Measurements from ENCODE around the gene LIN37. TPM values are rescaled to one million over a fixed set of nuclear protein-coding genes. Genes with fewer than 3 reads are reported as not detected.

The LIN37 gene, protein sequence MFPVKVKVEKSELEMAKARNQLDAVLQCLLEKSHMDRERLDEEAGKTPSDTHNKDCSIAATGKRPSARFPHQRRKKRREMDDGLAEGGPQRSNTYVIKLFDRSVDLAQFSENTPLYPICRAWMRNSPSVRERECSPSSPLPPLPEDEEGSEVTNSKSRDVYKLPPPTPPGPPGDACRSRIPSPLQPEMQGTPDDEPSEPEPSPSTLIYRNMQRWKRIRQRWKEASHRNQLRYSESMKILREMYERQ
- total RNA-seq (2022) (12.4 and 15.9 TPM in 2 replicates), Bru-seq, nascent RNA (percentile 58 among the genes with signal in this experiment), BruChase-seq, experiment 1, labeled RNA remaining after a 6-hour chase (percentile 75 among the genes with signal in this experiment), BruChase-seq, experiment 2, labeled RNA remaining after a 2-hour chase (percentile 76 among the genes with signal in this experiment)
- long read RNA-seq, transcript LIN37-201 (9 exons, 1,150 nt), result major isoform, 8 of 19 reads
- long read RNA-seq, partial matches to known transcripts, result 4 of 19 reads
- long read RNA-seq, other reads (novel, unspliced or antisense), result 6 of 19 reads

DNA sequence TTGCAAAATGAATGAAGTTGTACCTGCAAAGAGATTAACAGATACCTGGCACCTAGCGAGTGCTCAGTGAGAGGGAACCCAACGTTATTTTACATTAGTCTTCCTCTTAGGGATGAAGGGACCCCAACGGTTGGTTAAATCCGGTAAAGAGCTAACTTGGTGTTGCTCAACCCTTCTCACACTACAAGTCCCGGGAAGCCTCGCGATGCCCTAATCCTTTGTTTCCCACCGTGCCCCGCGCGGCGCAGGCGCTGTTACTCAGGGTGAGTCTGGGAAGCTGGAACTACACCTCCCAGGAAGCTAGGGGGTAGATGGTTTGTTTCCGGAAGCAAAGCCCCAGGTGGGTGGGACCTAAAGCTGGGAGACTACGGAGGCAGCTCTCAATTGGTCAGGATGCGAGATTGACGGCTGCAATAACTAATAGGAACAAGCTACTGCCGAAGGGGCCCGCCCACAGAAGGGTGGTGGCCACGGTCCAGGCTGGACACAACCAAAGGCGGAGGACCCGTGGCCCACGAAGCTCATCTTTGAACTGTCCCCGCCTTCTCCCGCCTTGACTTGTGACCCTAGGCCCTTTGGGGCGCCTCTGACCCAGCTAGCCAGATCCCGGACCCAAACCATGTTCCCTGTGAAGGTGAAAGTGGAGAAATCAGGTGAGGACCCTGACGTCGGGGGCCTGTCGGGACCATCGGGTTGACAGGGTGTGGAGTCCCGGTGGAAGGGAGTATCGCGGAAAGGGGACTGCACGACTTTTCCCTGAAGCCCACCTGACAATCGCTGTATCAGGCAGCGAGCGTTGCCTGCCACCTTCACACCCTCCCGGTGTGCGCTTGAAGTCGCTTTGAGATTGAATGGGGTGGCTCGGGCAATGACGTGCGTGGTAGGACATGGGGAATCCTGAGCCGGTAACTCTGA, at the start of gene LIN37:
Gene LIN37 (plus strand): TSS at position 471 of the 915 bp plus-strand sequence. CDS start 149 bp downstream, at position 620.
- Mint-ChIP-seq H3K4me1 (ENCODE audit: low read depth, unreplicated experiment) (peaks cover 45% of the 10 kb centered on the region), H3K4me3 (ENCODE audit: low read depth, unreplicated experiment) (peak within 1 kb of the TSS; percentile 90), H3K9me3 (ENCODE audit: low read depth, unreplicated experiment) (no peaks in the 10 kb centered on the region), H3K27me3 (ENCODE audit: unreplicated experiment) (no peaks in the 10 kb centered on the region), H3K36me3 (ENCODE audit: insufficient read depth, unreplicated experiment) (peaks cover 54% of the 10 kb centered on the region), H3K27ac (ENCODE audit: unreplicated experiment) (peak within 1 kb of the TSS; percentile 93)
- intact Hi-C loops (cut with micrococcal nuclease; ENCODE audit: unreplicated experiment), result loop anchor here (10.0 kb wide), 1 partner anchor 186 kb away; the partner anchor contains the start of gene LRFN3
- DNase-seq, result peak; percentile 99
- TSS peak; percentile 23 for BruUV-seq (replicated peaks)
- CTCF ChIA-PET, result interaction anchor here (0.6 to 1.4 kb wide), 9 partner anchors 11 to 235 kb away, joined by 3 to 12 read pairs (median 4); partner anchors contain the start of gene DMKN
- TF ChIP-seq, protein P1, sequence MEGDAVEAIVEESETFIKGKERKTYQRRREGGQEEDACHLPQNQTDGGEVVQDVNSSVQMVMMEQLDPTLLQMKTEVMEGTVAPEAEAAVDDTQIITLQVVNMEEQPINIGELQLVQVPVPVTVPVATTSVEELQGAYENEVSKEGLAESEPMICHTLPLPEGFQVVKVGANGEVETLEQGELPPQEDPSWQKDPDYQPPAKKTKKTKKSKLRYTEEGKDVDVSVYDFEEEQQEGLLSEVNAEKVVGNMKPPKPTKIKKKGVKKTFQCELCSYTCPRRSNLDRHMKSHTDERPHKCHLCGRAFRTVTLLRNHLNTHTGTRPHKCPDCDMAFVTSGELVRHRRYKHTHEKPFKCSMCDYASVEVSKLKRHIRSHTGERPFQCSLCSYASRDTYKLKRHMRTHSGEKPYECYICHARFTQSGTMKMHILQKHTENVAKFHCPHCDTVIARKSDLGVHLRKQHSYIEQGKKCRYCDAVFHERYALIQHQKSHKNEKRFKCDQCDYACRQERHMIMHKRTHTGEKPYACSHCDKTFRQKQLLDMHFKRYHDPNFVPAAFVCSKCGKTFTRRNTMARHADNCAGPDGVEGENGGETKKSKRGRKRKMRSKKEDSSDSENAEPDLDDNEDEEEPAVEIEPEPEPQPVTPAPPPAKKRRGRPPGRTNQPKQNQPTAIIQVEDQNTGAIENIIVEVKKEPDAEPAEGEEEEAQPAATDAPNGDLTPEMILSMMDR (IDR thresholded peaks at IDR 0.05; ENCODE audit: unreplicated experiment), result no peak

DNA sequence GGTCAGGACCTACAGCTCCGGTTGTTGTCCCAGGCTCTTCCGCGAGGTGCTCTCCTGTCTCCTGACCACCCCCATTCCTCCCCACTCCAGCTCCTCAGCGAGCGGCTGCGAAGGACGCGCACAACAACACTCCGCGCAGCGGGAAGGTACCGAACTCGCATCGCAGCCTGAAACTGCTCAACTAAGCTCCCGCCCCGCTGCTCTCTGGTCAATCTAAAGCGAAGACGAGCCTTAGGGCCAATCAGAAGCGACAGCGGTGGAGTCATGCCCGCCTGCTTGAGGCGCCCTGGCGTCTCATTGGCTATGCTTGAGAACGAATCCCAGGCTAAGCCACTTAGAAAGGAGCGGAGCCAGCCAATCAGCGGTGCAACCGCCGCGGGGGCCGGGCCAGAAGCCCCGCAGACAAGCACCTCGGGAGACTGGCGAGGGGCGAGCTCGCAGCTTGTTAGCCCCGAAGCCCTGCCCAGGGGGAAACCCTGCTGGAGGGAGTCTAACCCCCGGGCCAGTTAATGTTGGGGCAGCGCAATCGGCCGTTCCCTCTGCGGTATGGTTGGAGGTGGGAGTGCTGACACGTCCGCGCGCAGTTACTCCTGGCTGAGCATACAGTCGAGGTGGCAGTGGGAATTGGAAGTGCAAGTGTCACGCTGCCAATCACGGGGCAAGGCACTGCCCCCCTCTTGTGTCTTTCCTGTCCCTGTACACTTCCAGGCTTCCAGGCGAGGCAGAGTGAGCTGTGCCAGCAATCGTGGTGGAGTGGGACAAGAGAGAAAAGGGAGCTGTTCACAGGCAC, 46.0 kb upstream of the LIN37 start:
- Mint-ChIP-seq H3K4me1 (ENCODE audit: low read depth, unreplicated experiment) (peaks cover 8% of the 10 kb centered on the region), H3K9me3 (ENCODE audit: low read depth, unreplicated experiment) (no peaks in the 10 kb centered on the region), H3K27me3 (ENCODE audit: unreplicated experiment) (no peaks in the 10 kb centered on the region), H3K4me3 (ENCODE audit: low read depth, unreplicated experiment) (peak overlapping the region; percentile 88), H3K27ac (ENCODE audit: unreplicated experiment) (peak overlapping the region; percentile 66), H3K36me3 (ENCODE audit: insufficient read depth, unreplicated experiment) (peaks cover 11% of the 10 kb centered on the region)
- DNase-seq, result peak; percentile 95
- BruUV-seq (replicated peaks), result no TSS peak
- TF ChIP-seq, protein P1 (IDR thresholded peaks at IDR 0.05; ENCODE audit: unreplicated experiment), result no peak
- CTCF ChIA-PET, result interaction anchor here (0.5 to 2.0 kb wide), 8 partner anchors 8 to 104 kb away, joined by 3 to 5 read pairs (median 3); no protein-coding TSS in a partner anchor
- intact Hi-C loops (cut with micrococcal nuclease; ENCODE audit: unreplicated experiment), result no loop called here

DNA sequence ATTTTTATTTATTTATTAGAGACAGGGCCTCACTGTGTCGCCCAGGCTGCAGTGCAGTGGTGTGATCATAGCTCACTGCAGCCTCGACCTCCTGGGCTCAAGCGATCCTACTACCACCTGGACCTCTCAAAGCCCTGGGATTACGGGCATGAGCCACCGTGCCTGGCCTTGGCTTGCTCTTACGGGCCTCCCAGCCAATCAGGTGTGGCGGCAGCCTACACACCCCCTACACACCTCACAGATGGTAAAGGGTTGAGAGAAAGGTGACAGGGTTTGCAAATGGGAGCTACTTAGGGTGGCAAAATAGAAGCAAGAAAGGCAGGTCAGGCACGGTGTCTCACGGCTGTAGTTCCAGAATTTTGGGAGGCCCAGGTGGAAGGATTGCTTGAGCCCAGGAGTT, 45.0 kb upstream of the LIN37 start:
- intact Hi-C loops (cut with micrococcal nuclease; ENCODE audit: unreplicated experiment), result no loop called here
- H3K4me1 Mint-ChIP-seq (ENCODE audit: low read depth, unreplicated experiment), result peaks cover 8% of the 10 kb centered on the region
- H3K27ac Mint-ChIP-seq (ENCODE audit: unreplicated experiment), result no peak overlapping the region
- TF ChIP-seq, protein P1 (IDR thresholded peaks at IDR 0.05; ENCODE audit: unreplicated experiment), result no peak
- no peak for DNase-seq
- peaks cover 4% of the 10 kb centered on the region for H3K27me3 Mint-ChIP-seq (ENCODE audit: unreplicated experiment)
- no TSS peak for BruUV-seq (replicated peaks)
- no peaks in the 10 kb centered on the region for H3K9me3 Mint-ChIP-seq (ENCODE audit: low read depth, unreplicated experiment)
- peaks cover 11% of the 10 kb centered on the region for H3K36me3 Mint-ChIP-seq (ENCODE audit: insufficient read depth, unreplicated experiment)
- CTCF ChIA-PET, result interaction anchor here (0.5 to 2.0 kb wide), 5 partner anchors 9 to 91 kb away, joined by 3 to 5 read pairs (median 4); partner anchors contain the start of gene HAUS5
- no peak overlapping the region for H3K4me3 Mint-ChIP-seq (ENCODE audit: low read depth, unreplicated experiment)
